Ascending aorta (tissue), 2 donors: ENCODE measurements around the gene MT1F. TPM values are rescaled to one million over a fixed set of nuclear protein-coding genes. Genes with fewer than 3 reads are reported as not detected.

Experiments used
- DNase-seq, 2 donors: peaks; one replicate each; pipeline ENCODE4 v3.0.0-alpha.2; 2019; ENCODE audit warnings: low spot score in 2 of 2
- H3K27ac ChIP-seq, 2 donors: fragments of 200-600 bp; sonication (generic); one replicate each; pipeline ENCODE4 v1.5.1; 2016 to 2017; ENCODE audit warnings: mild to moderate bottlenecking in 1 of 2
- H3K27me3 ChIP-seq: fragments of 200-600 bp; sonication (generic); one replicate; pipeline ENCODE4 v1.5.1; 2017
- H3K36me3 ChIP-seq, 2 donors: fragments of 200-600 bp; sonication (generic); one replicate each; pipeline ENCODE4 v1.5.1; 2016
- H3K4me1 ChIP-seq, 2 donors: fragments of 200-600 bp; sonication (generic); one replicate each; pipeline ENCODE4 v1.5.1; 2016 to 2017; ENCODE audit warnings: mild to moderate bottlenecking in 1 of 2
- H3K4me3 ChIP-seq, 2 donors: fragments of 200-600 bp; sonication (generic); one replicate each; pipeline ENCODE4 v1.5.1; 2016 to 2017; ENCODE audit warnings: mild to moderate bottlenecking in 1 of 2
- H3K9me3 ChIP-seq, 2 donors: fragments of 200-600 bp; sonication (generic); one replicate each; pipeline ENCODE4 v1.5.1; 2016
- CTCF ChIP-seq, 3 experiments: fragments of 200-600 bp in 2 of 3; fragments of 450-650 bp in 1 of 3; sonication (generic) in 2 of 3; IDR thresholded peaks; one replicate each; pipeline ENCODE4 v1.5.1; 2016 to 2019; ENCODE audit warnings: antibody characterized with exemption in 3 of 3, mild to moderate bottlenecking in 1 of 3, moderate library complexity in 1 of 3
- intact Hi-C: fragments of 100-400 bp; cut with DNase I; formaldehyde crosslinking; loops from one replicate; pipeline ENCODE4 v1.15.1; 2023
- total RNA-seq: library from RNA; depleted of rRNA; stranded (reverse); fragments of >200 nt; gene quantifications from one replicate; pipeline ENCODE4 v1.1.0, GENCODE V29; 2016

The MT1F gene
- total RNA-seq, 1 donor from 2014 or later, result 9.8 TPM

GRCh38 chr16:56623637-56624036, 34.1 kb upstream of the MT1F start:
- Histone ChIP-seq H3K9me3 (no peaks in the 10 kb centered on the region), H3K4me1 (peaks cover 3 to 4% of the 10 kb centered on the region in 2 donors), H3K36me3 (no peaks in the 10 kb centered on the region), H3K27ac (no peak overlapping the region), H3K4me3 (no peak overlapping the region), H3K27me3 (no peaks in the 10 kb centered on the region)
- no peak for DNase-seq
- no peak for TF ChIP-seq CTCF (IDR thresholded peaks at IDR 0.05)
- intact Hi-C loops, result no loop called here

DNA sequence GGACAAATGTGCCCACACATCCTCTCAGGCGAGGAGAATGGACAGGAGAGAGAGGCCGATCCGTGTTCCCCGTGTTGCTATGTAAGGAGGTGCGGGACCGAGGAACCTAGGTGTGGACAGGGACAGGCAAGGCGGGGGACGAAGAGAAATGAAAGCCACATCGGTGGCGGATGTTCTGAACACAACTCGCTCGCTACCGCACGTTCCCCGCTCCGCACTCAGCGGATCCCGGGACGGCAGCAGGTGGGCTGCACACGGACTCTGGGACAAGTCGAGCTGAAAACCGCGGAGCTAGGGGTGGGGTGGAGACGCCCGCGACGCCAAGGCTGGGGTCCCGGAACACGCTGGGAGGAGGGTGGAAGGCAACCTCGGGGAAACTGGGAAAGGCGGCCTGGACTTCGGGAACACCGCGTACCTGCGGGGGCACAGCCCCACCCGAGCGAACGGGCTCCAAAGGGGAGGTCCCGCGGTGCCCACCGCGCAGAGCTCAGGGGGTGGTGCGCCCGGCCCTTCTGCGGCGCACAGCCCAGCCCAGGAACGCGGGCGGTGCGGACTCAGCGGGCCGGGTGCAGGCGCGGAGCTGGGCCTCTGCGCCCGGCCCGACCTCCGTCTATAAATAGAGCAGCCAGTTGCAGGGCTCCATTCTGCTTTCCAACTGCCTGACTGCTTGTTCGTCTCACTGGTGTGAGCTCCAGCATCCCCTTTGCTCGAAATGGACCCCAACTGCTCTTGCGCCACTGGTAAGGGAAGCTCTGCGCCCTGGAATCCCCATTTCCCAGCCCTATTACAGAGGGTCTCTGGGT, 32.4 kb upstream of the MT1F start, which contains the start of gene MT1E:
TSS of gene MT1E (plus strand) at position 642 of the 803 bp plus-strand sequence. CDS start at position 713, 71 bp downstream.
- intact Hi-C loops, result loop anchor here (1.0 to 5.0 kb wide), 3 partner anchors 17 to 677 kb away; partner anchors contain the start of genes GNAO1 and MT2A
- Histone ChIP-seq H3K27ac (peak within 1 kb of the TSS; percentile 96), H3K36me3 (no peaks in the 10 kb centered on the region), H3K9me3 (no peaks in the 10 kb centered on the region), H3K4me1 (peaks cover 3 to 4% of the 10 kb centered on the region in 2 donors), H3K4me3 (peak within 1 kb of the TSS; percentile 71 to 82), H3K27me3 (no peaks in the 10 kb centered on the region)
- TF ChIP-seq CTCF (IDR thresholded peaks at IDR 0.05), result no peak
- DNase-seq, result peak in 1 of 2 donors; percentile 93

GRCh38 chr16:56625943-56626654, 31.7 kb upstream of the MT1F start:
- TF ChIP-seq CTCF (IDR thresholded peaks at IDR 0.05), result no peak
- Histone ChIP-seq H3K9me3 (no peaks in the 10 kb centered on the region), H3K4me1 (peaks cover 3 to 4% of the 10 kb centered on the region in 2 donors), H3K36me3 (no peaks in the 10 kb centered on the region), H3K4me3 (peak overlapping the region; percentile 71 to 82), H3K27ac (peak overlapping the region; percentile 96), H3K27me3 (no peaks in the 10 kb centered on the region)
- intact Hi-C loops, result loop anchor here (1.0 to 5.0 kb wide), 3 partner anchors 18 to 676 kb away; partner anchors contain the start of genes GNAO1 and MT2A
- peak; percentile 80 to 94 for DNase-seq

- Histone ChIP-seq H3K4me3 (peak overlapping the region; percentile 71 to 82), H3K9me3 (no peaks in the 10 kb centered on the region), H3K27ac (peak overlapping the region; percentile 96), H3K27me3 (no peaks in the 10 kb centered on the region), H3K4me1 (peaks cover 4 to 6% of the 10 kb centered on the region in 2 donors), H3K36me3 (no peaks in the 10 kb centered on the region)
- no peak for DNase-seq
- intact Hi-C loops, result loop anchor here (5.0 kb wide), 2 partner anchors 434 to 676 kb away; partner anchors contain the start of gene GNAO1
- no peak for TF ChIP-seq CTCF (IDR thresholded peaks at IDR 0.05)
Measured at GRCh38 chr16:56626685-56627084, 31.1 kb upstream of the MT1F start.

GRCh38 chr16:56628486-56629350, 29.0 kb upstream of the MT1F start:
- no peak for TF ChIP-seq CTCF (IDR thresholded peaks at IDR 0.05)
- H3K9me3 ChIP-seq, result no peaks in the 10 kb centered on the region
- intact Hi-C loops, result loop anchor here (5.0 kb wide), 2 partner anchors 436 to 674 kb away; partner anchors contain the start of gene GNAO1
- no peak overlapping the region for H3K4me3 ChIP-seq
- no peaks in the 10 kb centered on the region for H3K36me3 ChIP-seq
- peak overlapping the region; percentile 85 to 96 for H3K27ac ChIP-seq
- no peak for DNase-seq
- peaks cover 6 to 16% of the 10 kb centered on the region in 2 donors for H3K4me1 ChIP-seq
- no peaks in the 10 kb centered on the region for H3K27me3 ChIP-seq
